ENCODE data around the gene CRYBG3.
"Not testable (repeated sequence)": the region's sequence is repeated elsewhere in the genome, so short reads cannot be mapped to it uniquely, and the experiment has no call there.

CRYBG3 gene

DNA sequence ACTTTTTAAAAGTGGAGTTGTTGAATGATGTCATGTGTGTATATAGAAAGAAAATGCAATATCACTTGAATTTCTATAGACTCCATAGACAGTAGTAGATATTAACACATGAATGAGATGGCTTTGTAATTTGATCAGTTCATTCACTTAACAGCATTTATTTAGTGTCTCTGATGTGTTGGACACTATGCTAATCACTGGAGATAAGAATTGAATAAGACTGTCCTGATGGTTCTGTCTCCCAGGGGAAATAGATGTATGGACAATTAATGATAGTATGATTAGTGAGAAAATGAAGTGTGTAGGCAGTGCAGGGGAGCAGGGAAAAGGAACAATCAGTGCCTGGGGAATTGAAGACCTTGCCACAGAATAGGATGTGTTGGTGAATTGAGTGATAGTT is 77.5 kb downstream of the CRYBG3 start:
- DNase-seq (ENCODE audit: low spot score), result no peak

DNA sequence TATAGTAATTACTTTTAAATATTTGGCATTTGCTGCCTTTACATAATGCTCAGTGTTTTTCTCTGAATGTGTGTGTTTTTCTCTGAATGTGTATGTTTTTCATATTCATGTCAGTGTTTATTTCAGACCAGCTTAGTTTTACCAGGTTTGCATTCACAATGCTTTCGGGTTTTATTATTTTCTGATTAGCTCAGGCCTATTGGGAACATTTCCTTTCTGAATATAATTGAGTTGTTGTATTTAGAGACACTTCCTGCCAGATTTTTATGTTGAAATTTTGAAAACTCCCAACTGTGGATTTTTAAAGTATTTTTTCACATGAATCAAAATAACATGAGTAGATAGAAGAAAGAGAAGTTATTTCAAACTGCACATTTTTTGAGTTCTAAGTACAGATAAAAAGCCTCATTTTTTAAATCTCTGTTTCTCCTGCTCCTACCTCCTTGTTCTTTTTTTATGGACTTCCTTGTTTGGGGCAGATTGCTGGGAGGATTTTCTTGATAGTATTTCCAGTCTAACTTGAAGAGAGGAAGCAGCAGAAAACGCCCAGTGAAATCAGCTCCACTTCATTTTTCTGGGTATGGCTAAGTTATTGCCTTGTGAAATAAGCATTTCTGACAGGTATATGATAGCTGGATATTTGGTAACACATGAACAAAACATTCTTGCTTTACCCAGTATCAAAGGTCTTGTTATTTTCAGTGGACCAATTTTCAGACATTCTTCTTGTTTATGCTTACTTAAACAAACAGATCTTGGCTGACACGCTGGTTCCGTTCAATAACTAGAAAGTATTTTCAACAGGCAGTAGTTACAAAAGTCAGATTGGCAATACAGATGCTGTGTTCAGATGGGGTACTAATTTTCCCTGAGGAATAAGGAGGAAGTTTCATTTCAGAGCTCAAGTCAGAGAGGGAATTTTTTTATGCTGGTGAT is 79.8 kb downstream of the CRYBG3 start:
- no peak for DNase-seq (ENCODE audit: low spot score)

DNA sequence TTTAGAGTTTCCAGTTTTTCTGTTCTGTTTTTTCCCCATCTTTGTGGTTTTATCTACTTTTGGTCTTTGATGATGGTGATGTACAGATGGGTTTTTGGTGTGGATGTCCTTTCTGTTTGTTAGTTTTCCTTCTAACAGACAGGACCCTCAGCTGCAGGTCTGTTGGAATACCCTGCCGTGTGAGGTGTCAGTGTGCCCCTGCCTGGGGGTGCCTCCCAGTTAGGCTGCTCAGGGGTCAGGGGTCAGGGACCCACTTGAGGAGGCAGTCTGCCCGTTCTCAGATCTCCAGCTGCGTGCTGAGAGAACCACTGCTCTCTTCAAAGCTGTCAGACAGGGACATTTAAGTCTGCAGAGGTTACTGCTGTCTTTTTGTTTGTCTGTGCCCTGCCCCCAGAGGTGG is 88.0 kb downstream of the CRYBG3 start:
- not testable (repeated sequence) for DNase-seq (ENCODE audit: low spot score)

DNA sequence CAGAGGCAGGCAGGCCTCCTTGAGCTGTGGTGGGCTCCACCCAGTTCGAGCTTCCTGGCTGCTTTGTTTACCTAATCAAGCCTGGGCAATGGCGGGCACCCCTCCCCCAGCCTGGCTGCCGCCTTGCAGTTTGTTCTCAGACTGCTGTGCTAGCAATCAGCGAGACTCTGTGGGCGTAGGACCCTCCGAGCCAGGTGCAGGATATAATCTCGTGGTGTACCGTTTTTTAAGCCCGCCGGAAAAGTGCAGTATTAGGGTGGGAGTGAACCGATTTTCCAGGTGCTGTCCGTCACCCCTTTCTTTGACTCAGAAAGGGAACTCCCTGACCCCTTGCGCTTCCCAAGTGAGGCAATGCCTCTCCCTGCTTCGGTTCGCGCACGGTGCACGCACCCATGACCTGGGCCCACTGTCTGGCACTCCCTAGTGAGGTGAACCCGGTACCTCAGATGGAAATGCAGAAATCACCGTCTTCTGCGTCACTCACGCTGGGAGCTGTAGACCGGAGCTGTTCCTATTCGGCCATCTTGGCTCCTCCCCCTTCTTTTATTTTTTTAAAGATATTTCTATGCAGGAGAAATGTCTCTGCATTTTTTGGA is 88.5 kb downstream of the CRYBG3 start:
- DNase-seq (ENCODE audit: low spot score), result not testable (repeated sequence)

DNA sequence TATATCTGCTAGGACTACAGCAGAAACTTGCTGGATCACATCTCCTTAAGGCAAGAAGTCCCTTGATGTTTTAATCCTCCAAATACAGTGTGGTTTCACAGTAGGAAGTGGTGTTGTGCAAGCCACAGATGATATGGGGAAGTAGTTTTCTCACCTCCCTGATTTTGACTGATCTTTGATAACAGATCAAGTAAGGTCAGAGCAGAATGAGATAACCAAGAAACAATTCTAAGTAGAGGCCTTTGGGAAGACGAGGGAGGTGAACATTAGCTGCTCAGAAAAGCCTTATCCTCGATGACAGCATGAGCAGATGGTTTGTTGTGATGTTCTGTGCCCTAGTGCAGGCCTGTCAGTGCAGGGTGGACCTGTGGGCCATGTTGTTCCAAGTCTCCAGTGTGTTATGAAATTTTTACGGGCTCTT is 89.1 kb downstream of the CRYBG3 start:
- peak; percentile 2 for DNase-seq (ENCODE audit: low spot score)

DNA sequence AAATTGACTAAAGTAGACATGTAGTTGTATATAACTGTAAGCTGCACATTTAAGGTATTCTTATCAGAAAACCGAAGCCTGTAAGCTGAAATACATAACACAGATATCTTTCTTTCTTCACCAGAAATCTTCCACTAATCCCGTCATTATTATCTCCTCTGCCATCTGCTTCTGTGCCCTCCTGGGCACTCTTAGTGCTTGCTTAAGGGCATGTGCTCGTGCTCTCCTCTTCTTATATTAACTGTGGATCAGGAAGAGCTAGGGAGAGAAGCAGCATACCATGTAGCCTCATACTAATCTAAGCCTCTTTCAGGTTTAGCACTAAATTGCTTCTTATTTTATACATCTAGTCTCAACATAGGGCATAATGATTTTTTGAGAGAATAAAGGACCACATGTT is 89.6 kb downstream of the CRYBG3 start:
- DNase-seq (ENCODE audit: low spot score), result no peak

DNA sequence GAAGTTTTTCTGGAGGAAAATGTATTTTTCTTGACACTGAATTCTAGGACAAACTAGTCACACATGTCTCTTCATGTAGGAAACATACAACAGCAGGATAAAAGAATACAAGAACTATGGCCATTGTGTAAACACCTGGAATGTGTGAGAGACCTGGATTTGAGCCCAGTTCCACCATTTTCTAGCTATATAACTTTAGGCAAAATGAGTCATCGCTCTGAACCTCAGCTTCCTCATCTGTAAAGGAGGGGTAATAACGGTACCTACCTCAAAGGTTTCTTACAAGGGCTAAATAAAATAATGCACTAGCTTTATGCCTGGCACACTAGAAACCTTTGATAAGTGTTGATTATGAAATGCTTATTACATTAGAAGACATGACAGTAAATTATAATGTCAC is 92.6 kb downstream of the CRYBG3 start:
- DNase-seq (ENCODE audit: low spot score), result no peak

DNA sequence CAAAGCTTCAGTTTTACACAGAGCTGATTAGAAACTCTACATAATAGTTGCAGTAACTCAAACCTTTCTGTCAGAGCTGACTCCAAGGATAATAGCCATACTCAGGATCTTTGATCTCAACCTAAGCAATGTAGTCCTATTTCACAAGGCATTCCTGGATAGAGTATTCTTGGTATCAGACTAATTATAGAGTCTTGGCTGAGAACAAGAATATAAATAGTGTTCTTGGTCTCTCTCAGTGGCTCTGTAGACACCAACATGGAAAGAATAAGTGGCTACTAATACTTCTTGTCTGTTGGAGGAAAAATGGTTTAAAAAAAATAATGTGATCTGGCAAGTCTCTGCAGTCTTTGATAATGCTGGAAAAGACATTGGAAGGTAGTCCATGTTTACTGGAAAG is 94.8 kb downstream of the CRYBG3 start:
- no peak for DNase-seq (ENCODE audit: low spot score)

DNA sequence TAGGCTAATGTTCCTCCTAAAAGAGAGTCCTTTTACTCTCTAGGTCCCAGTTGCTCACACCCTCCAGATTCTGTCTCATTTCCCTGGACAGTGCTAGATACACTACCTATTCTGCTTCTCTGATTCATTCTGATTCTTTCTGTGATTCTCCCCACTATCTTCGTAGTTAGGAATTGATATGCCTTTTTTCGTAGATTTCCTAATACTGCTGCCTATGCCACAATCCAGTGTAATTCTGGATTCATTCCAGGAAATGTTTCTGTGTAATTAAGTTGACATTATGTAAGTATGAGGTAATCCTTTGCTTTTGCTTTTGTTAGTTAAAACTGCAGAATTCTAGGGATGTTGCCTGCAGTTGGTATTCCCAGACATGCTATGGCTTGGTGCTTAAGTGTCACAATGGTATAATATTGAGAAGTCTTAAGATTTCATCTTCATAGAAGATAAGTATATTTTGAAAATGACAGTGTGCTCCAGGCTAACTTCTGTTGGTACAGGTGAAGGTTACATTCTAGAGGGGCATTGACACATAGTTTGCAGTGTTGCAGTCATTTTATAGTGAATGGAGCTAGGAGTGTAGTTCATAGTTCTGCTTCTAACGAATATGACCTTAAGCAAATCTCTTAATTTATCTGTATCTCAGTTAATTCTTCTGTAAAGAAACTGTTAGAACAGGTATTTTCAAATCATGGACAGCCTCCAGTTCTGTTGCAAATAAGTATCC is 96.2 kb downstream of the CRYBG3 start:
- no peak for DNase-seq (ENCODE audit: low spot score)

DNA sequence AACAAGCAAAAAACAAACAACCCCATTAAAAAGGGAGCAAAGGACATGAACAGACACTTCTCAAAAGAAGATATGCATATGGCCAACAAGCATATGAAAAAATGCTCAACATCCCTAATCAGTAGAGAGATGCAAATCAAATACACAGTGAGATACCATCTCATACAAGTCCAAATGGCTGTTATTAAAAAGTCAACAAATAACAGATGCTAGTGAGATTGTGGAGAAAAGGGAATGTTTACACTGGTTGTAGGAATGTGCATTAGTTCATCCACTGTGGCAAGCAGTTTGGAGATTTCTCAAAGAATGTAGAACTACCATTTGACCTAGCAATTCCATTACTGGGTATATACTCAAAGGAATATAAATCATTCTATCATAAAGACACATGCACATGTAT is 105.9 kb downstream of the CRYBG3 start:
- DNase-seq (ENCODE audit: low spot score), result no peak

DNA sequence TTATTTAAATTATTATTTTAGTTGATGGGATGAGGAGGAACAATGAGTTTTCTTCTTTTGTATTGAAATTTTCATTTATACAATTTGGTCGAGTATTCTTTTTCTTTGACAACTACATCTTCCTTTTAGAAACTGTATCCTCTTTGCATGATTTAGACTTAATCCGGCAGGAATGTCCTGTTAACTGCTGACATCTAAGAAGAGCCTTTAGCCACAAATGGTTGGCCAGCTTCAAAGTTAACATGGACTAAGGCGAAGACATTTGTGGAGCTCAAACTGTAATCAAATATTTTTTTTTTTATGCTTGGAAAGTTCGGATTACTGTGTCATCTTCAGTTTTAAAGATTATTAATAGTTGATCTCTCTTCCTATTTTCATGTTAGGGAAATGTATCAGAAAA is 107.2 kb downstream of the CRYBG3 start:
- DNase-seq (ENCODE audit: low spot score), result no peak

DNA sequence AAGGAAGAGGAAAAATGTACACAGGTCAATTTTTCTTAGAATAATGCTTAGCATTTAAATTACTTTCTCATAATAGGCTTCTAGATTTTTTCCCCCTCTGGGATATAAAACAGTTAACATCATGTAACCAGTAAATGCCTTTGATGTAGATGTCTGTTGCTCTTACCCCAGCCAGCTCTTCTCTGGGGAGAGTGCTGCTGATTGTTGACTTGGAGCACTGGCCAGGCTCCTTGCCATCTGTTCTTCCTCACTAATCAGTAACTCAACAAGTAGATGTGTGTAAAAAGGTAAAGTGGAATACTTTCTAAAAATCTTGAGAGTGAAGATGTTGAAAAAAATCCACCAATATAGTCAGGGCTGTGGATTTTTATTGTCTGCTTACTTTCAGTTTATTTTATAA is 108.2 kb downstream of the CRYBG3 start:
- DNase-seq (ENCODE audit: low spot score), result no peak

DNA sequence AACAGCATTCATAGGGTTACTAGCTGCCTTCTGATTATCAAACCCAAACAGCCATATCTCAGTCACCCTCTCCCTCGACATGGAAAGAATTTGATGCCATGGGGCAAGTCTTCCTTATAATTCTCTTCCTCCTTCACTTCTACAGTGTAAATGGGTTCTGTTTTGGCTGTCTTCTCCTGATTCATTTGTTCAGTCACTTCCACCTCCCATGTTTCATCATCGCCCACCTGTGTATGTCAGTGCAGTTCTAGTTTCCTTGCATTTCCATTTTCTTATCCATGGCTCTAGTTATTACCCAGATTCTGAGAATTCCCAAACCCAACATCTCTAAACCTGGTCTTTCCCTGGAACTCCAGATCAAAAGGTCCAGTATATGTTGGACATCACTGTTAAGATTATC is 109.4 kb downstream of the CRYBG3 start:
- DNase-seq (ENCODE audit: low spot score), result no peak

DNA sequence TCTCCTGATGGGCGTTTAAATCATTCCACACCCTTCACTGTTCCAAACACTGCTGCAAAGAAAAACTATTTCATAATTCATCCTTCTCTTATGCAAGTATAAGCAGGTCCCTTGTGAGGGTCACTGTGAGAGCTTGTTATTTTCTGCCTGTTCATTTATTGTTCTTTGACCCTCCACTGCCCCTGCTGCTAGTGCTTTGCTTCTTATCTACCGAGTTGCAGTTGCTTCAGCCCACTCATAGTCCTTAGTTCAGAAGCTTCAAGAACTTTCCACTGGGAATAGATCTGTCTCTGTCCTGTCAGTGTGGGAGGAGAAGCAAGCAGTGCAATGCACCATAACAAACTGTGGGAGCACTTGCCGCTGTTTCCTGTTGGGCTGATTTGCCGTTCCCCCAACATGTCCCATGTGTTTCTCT is 110.6 kb downstream of the CRYBG3 start:
- no peak for DNase-seq (ENCODE audit: low spot score)

DNA sequence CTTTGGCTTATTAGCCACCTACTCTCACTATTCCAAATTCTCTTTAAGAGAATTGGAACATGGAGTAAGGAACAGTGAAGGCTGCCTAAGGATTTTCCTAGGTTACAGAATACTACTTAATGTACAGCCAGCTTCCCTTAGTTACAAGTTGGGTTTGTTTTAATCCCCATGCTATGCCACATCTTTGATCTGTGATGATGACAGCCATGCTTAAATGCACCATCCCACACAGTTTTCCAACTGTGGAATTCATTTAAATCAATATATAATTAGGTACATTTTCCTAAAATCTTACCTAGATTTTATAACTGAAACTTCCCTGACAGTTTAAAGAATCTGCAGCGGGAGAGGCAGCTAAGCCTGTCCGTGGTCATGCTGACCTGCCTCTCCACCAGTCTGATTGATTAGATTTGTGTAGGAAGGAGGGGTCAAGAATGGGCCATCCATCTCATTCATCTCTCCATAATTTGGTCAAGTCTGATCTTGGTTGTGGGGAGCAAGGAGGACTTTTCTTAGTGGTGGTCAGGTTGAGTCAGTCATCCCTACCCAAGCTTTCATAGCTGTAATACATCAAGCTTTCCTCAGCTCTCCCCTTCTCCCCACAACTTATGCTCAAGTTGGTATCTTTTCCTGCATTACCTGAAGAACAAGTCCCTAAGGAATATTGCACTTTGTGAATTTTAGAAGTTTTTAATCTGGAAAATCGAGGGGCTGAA is 113.3 kb downstream of the CRYBG3 start:
- DNase-seq (ENCODE audit: low spot score), result no peak

DNA sequence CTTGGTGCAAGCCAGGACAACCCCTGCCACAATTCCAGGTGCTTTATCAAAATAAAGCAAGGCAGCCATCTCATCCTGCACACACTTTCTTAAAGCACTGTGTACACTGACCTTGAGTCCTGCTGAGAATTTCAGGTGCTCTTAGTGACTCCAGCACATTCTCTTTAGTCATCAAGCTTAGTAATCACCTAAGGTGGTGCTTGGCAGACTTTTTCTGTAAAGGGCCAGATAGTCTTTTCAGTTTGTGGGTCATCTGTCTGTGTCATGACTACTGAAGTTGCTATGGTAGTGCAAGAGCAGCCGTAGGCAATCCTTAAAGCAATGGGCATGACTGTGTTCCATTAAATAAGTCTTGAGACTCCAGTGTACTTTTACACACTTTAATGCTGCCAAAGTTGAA is 114.0 kb downstream of the CRYBG3 start:
- no peak for DNase-seq (ENCODE audit: low spot score)

DNA sequence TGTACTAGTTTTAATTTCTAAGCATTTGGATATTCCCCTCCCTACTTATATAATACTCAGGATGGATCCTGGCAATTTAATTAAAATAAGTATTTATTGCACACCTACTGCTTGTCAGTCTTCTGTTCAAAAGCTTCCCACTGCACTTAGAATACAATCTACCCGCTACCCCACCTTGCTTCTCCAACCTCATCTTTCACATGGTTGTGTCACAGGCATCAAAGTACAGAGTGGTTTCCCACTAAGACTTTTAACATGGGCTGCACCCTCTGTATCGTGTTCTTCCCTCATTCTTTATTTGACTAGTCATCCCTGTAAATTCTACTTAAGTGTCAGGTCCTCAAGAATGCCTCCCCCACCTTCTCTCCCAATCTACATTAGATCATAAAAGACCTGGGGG is 115.4 kb downstream of the CRYBG3 start:
- no peak for DNase-seq (ENCODE audit: low spot score)

DNA sequence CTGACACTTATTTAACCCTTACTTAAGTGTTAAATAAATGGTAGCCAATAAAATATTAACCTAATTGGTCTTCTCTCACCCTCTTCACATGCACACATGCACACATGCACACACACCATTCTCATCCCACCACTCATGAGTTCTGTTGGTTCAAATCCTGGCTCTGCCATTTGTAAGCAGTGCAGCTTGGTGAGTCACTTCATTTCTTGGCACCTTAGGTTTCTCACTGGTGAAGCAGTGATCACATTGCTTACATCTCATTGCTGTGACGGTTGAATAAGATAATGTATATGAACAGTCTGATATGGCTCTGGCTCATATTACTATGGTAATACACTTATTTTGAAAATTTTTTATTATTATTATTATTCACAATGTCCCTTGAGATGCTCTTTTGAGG is 116.6 kb downstream of the CRYBG3 start:
- DNase-seq (ENCODE audit: low spot score), result no peak

DNA sequence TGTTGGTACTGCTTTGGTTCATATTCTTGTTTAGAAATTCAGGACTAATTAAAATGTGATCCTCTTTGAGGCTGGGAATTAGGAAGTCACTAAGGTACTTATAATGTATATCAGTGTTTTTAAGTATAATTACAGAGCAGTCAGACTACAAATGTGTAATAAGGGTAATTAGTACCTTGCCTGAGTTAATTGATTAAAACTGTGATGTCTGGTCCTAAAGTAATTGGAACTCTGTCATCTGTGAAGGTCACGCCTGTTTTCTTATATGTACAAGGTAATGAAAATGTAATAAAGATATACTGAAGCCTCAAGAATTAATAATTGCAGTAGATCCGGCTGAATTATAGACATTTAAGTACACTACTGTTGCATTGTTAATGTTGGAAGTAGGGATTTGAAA is 117.6 kb downstream of the CRYBG3 start:
- no peak for DNase-seq (ENCODE audit: low spot score)

DNA sequence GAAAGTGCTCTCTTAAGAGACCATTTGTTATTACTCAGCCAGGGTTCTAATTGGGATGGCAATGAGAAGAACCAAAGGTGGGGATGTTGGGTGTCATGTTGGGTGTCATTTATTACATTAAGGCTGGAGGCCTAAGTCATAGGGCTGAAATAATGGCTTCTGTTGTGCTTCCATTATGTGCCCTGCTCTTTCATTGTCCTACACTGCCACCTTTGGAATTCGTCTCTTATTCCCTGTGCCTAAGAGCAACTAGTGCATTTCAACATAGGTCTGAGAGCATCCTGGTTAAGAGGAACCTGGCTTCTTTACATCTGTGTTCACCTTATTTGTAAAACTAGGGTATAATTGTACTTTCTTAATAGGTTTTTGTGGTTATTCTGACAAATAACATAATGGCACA is 118.2 kb downstream of the CRYBG3 start:
- no peak for DNase-seq (ENCODE audit: low spot score)

DNA sequence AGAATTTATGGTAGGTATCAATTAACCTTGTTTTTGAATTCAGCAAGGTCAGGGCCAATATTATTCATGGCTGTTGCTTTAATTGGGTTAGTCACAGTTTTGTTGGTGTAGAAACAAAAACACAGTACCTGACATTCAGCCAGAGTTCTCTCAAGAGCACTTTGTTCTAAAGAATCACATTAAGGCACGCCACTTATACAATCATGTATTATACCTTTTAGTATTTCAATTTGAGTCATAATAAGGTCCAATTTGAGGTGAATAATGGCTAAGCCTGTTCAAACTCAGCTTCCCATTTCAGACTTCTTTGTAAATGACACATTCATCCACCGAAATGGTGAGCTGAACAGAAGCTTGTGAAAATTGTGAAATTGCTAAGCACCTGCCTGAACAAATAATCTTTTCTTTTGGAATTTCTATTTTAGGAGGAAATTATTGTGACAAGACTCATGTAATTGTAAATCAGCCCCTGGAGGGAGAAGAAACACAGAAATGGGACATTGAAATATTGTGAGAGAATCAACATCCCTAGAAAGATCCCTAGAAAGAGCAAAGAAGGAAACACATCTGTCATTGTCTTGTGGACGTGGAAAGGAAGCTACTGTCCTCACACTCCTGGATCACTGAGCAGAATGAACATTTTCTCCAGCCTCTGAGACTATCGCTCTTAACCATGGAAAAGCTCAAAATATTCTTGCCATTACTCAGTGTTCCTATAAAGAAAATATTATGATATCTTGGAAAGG is 121.2 kb downstream of the CRYBG3 start:
- no peak for DNase-seq (ENCODE audit: low spot score)

All from germinal center (tissue), 1 donor.